GM23338 (cell line): ENCODE data around the gene CDYL. TPM values are rescaled to one million over a fixed set of nuclear protein-coding genes. Genes with fewer than 3 reads are reported as not detected.

Source experiments
- ATAC-seq: fragments of 200-7000 bp; cut with Tn5 transposase; 3 replicates; pipeline ENCODE4 v1.9.1; 2020
- DNase-seq: peaks from one replicate; pipeline ENCODE4 v3.0.0-alpha.2; 2015; ENCODE audit warnings: low spot score
- H2AFZ ChIP-seq: fragments of 200-600 bp; sonication (generic); 2 replicates; pipeline ENCODE4 v1.8.0; 2016; ENCODE audit warnings: antibody characterized with exemption, mild to moderate bottlenecking, moderate library complexity
- H3F3A ChIP-seq: fragments of 200-600 bp; sonication (generic); replicated peaks from 2 replicates; pipeline ENCODE4 v1.8.0; 2017; ENCODE audit warnings: antibody characterized with exemption, mixed run types, low read depth
- H3K27ac ChIP-seq: fragments of 200-600 bp; sonication (generic); 2 replicates; pipeline ENCODE4 v1.6.1; 2016; ENCODE audit warnings: low read depth
- H3K27me3 ChIP-seq: fragments of 200-600 bp; sonication (generic); 2 replicates; pipeline ENCODE4 v1.8.0; 2016; ENCODE audit warnings: mild to moderate bottlenecking, mixed run types, moderate library complexity; ENCODE audit not compliant: insufficient read depth
- H3K36me3 ChIP-seq: fragments of 200-600 bp; sonication (generic); 2 replicates; pipeline ENCODE4 v1.8.0; 2016; ENCODE audit warnings: mild to moderate bottlenecking; ENCODE audit not compliant: insufficient read depth
- H3K4me1 ChIP-seq: fragments of 200-600 bp; sonication (generic); 2 replicates; pipeline ENCODE4 v1.8.0; 2016; ENCODE audit warnings: mild to moderate bottlenecking, moderate library complexity; ENCODE audit not compliant: insufficient read depth
- H3K4me2 ChIP-seq: fragments of 200-600 bp; sonication (generic); 2 replicates; pipeline ENCODE4 v1.7.1; 2017; ENCODE audit warnings: mixed run types
- H3K4me3 ChIP-seq: fragments of 200-600 bp; sonication (generic); 2 replicates; pipeline ENCODE4 v1.6.1; 2016; ENCODE audit warnings: mixed run types
- H3K79me2 ChIP-seq: fragments of 200-600 bp; sonication (generic); replicated peaks from 2 replicates; pipeline ENCODE4 v1.8.0; 2017; ENCODE audit warnings: mild to moderate bottlenecking; ENCODE audit not compliant: insufficient read depth
- H3K9me2 ChIP-seq: fragments of 200-600 bp; sonication (generic); 2 replicates; pipeline ENCODE4 v1.8.0; 2017; ENCODE audit not compliant: insufficient read depth
- H4K20me1 ChIP-seq: fragments of 200-600 bp; sonication (generic); replicated peaks from 2 replicates; pipeline ENCODE4 v1.8.0; 2017; ENCODE audit warnings: mild to moderate bottlenecking; ENCODE audit not compliant: insufficient read depth
- H3K27ac Mint-ChIP-seq: 2 replicates; pipeline ENCODE4 v1.8.0; 2020; ENCODE audit warnings: inconsistent platforms, mild to moderate bottlenecking, moderate library complexity, mixed read lengths
- H3K27me3 Mint-ChIP-seq: 3 replicates; pipeline ENCODE4 v1.8.0; 2022; ENCODE audit warnings: low read depth, mild to moderate bottlenecking, moderate library complexity, mixed read lengths, inconsistent platforms; ENCODE audit not compliant: insufficient read depth, poor library complexity
- H3K36me3 Mint-ChIP-seq: 3 replicates; pipeline ENCODE4 v1.8.0; 2021; ENCODE audit warnings: low read depth, mild to moderate bottlenecking, inconsistent platforms, moderate library complexity, mixed read lengths
- H3K4me1 Mint-ChIP-seq: 3 replicates; pipeline ENCODE4 v1.8.0; 2020; ENCODE audit warnings: mild to moderate bottlenecking, inconsistent platforms, mixed read lengths
- H3K4me3 Mint-ChIP-seq: 3 replicates; pipeline ENCODE4 v1.8.0; 2021; ENCODE audit warnings: moderate library complexity, mild to moderate bottlenecking, inconsistent platforms, mixed read lengths
- H3K9me3 Mint-ChIP-seq: 3 replicates; pipeline ENCODE4 v1.8.0; 2020; ENCODE audit warnings: moderate library complexity, mild to moderate bottlenecking, inconsistent platforms, mixed read lengths
- CREB1 ChIP-seq: fragments of 250-450 bp; sonication (Bioruptor Pico); IDR thresholded peaks from 2 replicates; pipeline ENCODE4 v1.5.0; 2020; ENCODE audit warnings: low read depth, mild to moderate bottlenecking, moderate library complexity
- EZH2 ChIP-seq: fragments of 200-600 bp; sonication (generic); IDR thresholded peaks from one replicate; pipeline ENCODE4 v1.8.0; 2017; ENCODE audit warnings: antibody characterized with exemption, mild to moderate bottlenecking, low read depth; ENCODE audit not compliant: unreplicated experiment
- EZH2phosphoT487 ChIP-seq: fragments of 200-600 bp; sonication (generic); IDR thresholded peaks from one replicate; pipeline ENCODE4 v1.8.1; 2018; ENCODE audit warnings: antibody characterized with exemption; ENCODE audit not compliant: unreplicated experiment
- JUNB ChIP-seq: IDR thresholded peaks from one replicate; pipeline ENCODE4 v1.6.1; 2016; ENCODE audit warnings: antibody characterized with exemption; ENCODE audit not compliant: unreplicated experiment
- NANOG ChIP-seq: IDR thresholded peaks from 2 replicates; pipeline ENCODE4 v1.6.1; 2016; ENCODE audit warnings: antibody characterized with exemption, borderline replicate concordance
- POLR2AphosphoS5 ChIP-seq: IDR thresholded peaks from 2 replicates; pipeline ENCODE4 v1.6.1; 2016; ENCODE audit warnings: antibody characterized with exemption, low read depth
- STAT1 ChIP-seq: IDR thresholded peaks from one replicate; pipeline ENCODE4 v1.6.1; 2016; ENCODE audit warnings: antibody characterized with exemption; ENCODE audit not compliant: unreplicated experiment
- ZNF114 ChIP-seq: fragments of 250-450 bp; sonication (Bioruptor Pico); IDR thresholded peaks from 2 replicates; pipeline ENCODE4 v1.5.0; 2020; ENCODE audit warnings: mild to moderate bottlenecking, moderate library complexity
- ZNF331 ChIP-seq: fragments of 250-450 bp; sonication (Bioruptor Pico); IDR thresholded peaks from 2 replicates; pipeline ENCODE4 v1.5.0; 2020; ENCODE audit warnings: low read depth, mild to moderate bottlenecking, moderate library complexity
- polyA plus RNA-seq: library from polyadenylated mRNA; unstranded; fragments of >200 nt; fragmentation: Nextera tagmentation; extraction: Ambion mirVana; gene quantifications from 2 replicates; pipeline ENCODE4 v1.2.1, GENCODE V29; 2016
- total RNA-seq: library from RNA; depleted of rRNA; stranded (reverse); fragments of >200 nt; shearing (Covaris generic); gene quantifications from 2 replicates; pipeline ENCODE4 v1.2.3, GENCODE V29; 2014
- TF ChIP-seq, protein P1 (sequence below), 2 experiments: fragments of 200-600 bp in 1 of 2; sonication (generic) in 1 of 2; conservative IDR thresholded peaks; 2 replicates each; pipeline versions ENCODE4 v1.5.1 to v1.6.1; 2016 to 2017; ENCODE audit warnings: antibody characterized with exemption in 2 of 2, low read depth in 2 of 2, mild to moderate bottlenecking in 2 of 2, moderate library complexity in 1 of 2
- TF ChIP-seq, protein P2 (sequence below): fragments of 250-450 bp; sonication (Bioruptor Pico); IDR thresholded peaks from 2 replicates; pipeline ENCODE4 v1.5.0; 2020; ENCODE audit warnings: mild to moderate bottlenecking, moderate library complexity
- TF ChIP-seq, protein P3 (sequence below): IDR thresholded peaks from one replicate; pipeline ENCODE4 v1.6.1; 2018; ENCODE audit warnings: antibody characterized with exemption; ENCODE audit not compliant: unreplicated experiment
- TF ChIP-seq, protein P4 (sequence below): IDR thresholded peaks from 2 replicates; pipeline ENCODE4 v1.6.1; 2016; ENCODE audit warnings: antibody characterized with exemption

The CDYL gene
- total and polyA plus RNA-seq, 2 experiments from 2014 or later: 67.2 to 128 TPM

DNA sequence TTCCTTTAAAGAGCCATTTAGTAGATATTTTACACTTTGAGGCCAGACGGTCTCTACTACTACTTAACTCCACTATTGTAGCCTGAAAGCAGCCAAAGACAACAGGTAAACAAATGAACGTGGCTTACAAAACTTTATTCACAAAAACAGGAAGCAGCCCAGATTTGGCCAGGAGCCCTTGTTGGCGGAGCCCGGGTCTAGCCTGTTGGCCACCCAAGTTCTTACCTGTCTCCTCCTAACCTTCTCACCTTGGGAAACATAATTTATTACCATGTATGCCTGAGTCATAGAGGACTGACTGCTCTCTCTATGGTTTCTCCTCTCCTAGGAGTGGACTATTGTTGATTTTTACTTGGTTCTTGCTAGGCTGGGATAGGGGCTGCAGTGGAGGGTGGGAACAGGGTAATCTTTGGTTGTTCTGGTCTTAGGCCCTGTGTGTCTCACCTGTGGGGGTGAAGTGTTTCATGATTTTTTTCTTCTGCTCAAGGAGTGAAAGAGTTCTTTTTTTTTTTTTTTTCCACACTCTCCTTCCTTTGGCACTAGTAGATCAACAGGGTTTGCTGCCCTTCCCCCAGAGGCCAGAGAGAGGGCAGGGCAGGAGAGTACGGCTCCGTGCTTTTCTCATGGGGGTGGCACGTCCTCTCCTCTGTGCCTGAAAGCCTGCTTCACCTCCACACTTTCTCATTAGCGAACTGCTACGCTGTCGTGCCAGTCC lies 137.7 kb downstream of the CDYL start:
- H3K27me3 ChIP-seq: no peaks in the 10 kb centered on the region
- DNase-seq: no peak
- Mint-ChIP-seq H3K27me3 (peaks cover 4% of the 10 kb centered on the region), H3K9me3 (no peaks in the 10 kb centered on the region), H3K36me3 (peaks cover 10% of the 10 kb centered on the region; the same call in 2 of the 3 replicates), H3K4me3 (no peak overlapping the region), H3K27ac (peak overlapping the region; percentile 86), H3K4me1 (peaks cover 75% of the 10 kb centered on the region)
- peaks cover 100% of the 10 kb centered on the region for H3K79me2 ChIP-seq
- peaks cover 52% of the 10 kb centered on the region for H3K4me1 ChIP-seq
- H3K4me3 ChIP-seq: no peak overlapping the region
- peaks cover 68% of the 10 kb centered on the region for H4K20me1 ChIP-seq
- no peak overlapping the region for H2AFZ ChIP-seq
- H3K36me3 ChIP-seq: no peaks in the 10 kb centered on the region
- no peaks in the 10 kb centered on the region for H3K9me2 ChIP-seq
- peak overlapping the region; percentile 48; the same call in 1 of the 2 replicates for H3K4me2 ChIP-seq
- H3F3A ChIP-seq: no peaks in the 10 kb centered on the region
- H3K27ac ChIP-seq: peak overlapping the region; percentile 20
- ATAC-seq: no peak
- TF ChIP-seq EZH2phosphoT487 (no peak), ZNF114 (CRISPR knock-in tag) (no peak), STAT1 (no peak), CREB1 (CRISPR knock-in tag) (no peak), JUNB (no peak), EZH2 (no peak), ZNF331 (CRISPR knock-in tag) (no peak), POLR2AphosphoS5 (no peak), NANOG (no peak)
- TF ChIP-seq, protein P1, sequence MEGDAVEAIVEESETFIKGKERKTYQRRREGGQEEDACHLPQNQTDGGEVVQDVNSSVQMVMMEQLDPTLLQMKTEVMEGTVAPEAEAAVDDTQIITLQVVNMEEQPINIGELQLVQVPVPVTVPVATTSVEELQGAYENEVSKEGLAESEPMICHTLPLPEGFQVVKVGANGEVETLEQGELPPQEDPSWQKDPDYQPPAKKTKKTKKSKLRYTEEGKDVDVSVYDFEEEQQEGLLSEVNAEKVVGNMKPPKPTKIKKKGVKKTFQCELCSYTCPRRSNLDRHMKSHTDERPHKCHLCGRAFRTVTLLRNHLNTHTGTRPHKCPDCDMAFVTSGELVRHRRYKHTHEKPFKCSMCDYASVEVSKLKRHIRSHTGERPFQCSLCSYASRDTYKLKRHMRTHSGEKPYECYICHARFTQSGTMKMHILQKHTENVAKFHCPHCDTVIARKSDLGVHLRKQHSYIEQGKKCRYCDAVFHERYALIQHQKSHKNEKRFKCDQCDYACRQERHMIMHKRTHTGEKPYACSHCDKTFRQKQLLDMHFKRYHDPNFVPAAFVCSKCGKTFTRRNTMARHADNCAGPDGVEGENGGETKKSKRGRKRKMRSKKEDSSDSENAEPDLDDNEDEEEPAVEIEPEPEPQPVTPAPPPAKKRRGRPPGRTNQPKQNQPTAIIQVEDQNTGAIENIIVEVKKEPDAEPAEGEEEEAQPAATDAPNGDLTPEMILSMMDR (conservative IDR thresholded peaks at IDR 0.05; ENCODE audit: low read depth in 2 of 2): no peak
- TF ChIP-seq, protein P2, sequence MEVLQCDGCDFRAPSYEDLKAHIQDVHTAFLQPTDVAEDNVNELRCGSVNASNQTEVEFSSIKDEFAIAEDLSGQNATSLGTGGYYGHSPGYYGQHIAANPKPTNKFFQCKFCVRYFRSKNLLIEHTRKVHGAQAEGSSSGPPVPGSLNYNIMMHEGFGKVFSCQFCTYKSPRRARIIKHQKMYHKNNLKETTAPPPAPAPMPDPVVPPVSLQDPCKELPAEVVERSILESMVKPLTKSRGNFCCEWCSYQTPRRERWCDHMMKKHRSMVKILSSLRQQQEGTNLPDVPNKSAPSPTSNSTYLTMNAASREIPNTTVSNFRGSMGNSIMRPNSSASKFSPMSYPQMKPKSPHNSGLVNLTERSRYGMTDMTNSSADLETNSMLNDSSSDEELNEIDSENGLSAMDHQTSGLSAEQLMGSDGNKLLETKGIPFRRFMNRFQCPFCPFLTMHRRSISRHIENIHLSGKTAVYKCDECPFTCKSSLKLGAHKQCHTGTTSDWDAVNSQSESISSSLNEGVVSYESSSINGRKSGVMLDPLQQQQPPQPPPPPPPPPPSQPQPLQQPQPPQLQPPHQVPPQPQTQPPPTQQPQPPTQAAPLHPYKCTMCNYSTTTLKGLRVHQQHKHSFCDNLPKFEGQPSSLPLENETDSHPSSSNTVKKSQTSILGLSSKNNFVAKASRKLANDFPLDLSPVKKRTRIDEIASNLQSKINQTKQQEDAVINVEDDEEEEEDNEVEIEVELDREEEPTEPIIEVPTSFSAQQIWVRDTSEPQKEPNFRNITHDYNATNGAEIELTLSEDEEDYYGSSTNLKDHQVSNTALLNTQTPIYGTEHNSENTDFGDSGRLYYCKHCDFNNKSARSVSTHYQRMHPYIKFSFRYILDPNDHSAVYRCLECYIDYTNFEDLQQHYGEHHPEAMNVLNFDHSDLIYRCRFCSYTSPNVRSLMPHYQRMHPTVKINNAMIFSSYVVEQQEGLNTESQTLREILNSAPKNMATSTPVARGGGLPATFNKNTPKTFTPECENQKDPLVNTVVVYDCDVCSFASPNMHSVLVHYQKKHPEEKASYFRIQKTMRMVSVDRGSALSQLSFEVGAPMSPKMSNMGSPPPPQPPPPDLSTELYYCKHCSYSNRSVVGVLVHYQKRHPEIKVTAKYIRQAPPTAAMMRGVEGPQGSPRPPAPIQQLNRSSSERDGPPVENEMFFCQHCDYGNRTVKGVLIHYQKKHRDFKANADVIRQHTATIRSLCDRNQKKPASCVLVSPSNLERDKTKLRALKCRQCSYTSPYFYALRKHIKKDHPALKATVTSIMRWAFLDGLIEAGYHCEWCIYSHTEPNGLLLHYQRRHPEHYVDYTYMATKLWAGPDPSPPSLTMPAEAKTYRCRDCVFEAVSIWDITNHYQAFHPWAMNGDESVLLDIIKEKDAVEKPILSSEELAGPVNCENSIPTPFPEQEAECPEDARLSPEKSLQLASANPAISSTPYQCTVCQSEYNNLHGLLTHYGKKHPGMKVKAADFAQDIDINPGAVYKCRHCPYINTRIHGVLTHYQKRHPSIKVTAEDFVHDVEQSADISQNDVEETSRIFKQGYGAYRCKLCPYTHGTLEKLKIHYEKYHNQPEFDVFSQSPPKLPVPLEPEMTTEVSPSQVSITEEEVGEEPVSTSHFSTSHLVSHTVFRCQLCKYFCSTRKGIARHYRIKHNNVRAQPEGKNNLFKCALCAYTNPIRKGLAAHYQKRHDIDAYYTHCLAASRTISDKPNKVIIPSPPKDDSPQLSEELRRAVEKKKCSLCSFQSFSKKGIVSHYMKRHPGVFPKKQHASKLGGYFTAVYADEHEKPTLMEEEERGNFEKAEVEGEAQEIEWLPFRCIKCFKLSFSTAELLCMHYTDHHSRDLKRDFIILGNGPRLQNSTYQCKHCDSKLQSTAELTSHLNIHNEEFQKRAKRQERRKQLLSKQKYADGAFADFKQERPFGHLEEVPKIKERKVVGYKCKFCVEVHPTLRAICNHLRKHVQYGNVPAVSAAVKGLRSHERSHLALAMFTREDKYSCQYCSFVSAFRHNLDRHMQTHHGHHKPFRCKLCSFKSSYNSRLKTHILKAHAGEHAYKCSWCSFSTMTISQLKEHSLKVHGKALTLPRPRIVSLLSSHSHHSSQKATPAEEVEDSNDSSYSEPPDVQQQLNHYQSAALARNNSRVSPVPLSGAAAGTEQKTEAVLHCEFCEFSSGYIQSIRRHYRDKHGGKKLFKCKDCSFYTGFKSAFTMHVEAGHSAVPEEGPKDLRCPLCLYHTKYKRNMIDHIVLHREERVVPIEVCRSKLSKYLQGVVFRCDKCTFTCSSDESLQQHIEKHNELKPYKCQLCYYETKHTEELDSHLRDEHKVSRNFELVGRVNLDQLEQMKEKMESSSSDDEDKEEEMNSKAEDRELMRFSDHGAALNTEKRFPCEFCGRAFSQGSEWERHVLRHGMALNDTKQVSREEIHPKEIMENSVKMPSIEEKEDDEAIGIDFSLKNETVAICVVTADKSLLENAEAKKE (CRISPR knock-in tag): no peak
- TF ChIP-seq, protein P3, sequence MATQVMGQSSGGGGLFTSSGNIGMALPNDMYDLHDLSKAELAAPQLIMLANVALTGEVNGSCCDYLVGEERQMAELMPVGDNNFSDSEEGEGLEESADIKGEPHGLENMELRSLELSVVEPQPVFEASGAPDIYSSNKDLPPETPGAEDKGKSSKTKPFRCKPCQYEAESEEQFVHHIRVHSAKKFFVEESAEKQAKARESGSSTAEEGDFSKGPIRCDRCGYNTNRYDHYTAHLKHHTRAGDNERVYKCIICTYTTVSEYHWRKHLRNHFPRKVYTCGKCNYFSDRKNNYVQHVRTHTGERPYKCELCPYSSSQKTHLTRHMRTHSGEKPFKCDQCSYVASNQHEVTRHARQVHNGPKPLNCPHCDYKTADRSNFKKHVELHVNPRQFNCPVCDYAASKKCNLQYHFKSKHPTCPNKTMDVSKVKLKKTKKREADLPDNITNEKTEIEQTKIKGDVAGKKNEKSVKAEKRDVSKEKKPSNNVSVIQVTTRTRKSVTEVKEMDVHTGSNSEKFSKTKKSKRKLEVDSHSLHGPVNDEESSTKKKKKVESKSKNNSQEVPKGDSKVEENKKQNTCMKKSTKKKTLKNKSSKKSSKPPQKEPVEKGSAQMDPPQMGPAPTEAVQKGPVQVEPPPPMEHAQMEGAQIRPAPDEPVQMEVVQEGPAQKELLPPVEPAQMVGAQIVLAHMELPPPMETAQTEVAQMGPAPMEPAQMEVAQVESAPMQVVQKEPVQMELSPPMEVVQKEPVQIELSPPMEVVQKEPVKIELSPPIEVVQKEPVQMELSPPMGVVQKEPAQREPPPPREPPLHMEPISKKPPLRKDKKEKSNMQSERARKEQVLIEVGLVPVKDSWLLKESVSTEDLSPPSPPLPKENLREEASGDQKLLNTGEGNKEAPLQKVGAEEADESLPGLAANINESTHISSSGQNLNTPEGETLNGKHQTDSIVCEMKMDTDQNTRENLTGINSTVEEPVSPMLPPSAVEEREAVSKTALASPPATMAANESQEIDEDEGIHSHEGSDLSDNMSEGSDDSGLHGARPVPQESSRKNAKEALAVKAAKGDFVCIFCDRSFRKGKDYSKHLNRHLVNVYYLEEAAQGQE: no peak
- TF ChIP-seq, protein P4, sequence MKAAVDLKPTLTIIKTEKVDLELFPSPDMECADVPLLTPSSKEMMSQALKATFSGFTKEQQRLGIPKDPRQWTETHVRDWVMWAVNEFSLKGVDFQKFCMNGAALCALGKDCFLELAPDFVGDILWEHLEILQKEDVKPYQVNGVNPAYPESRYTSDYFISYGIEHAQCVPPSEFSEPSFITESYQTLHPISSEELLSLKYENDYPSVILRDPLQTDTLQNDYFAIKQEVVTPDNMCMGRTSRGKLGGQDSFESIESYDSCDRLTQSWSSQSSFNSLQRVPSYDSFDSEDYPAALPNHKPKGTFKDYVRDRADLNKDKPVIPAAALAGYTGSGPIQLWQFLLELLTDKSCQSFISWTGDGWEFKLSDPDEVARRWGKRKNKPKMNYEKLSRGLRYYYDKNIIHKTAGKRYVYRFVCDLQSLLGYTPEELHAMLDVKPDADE: no peak
